COR-L47 (cell line): ENCODE data around the gene RPL6.

Experiments used
- DNase-seq: peaks from one replicate; lab custom pipeline; 2025; lab: John Stamatoyannopoulos, UW

The RPL6 gene

DNA sequence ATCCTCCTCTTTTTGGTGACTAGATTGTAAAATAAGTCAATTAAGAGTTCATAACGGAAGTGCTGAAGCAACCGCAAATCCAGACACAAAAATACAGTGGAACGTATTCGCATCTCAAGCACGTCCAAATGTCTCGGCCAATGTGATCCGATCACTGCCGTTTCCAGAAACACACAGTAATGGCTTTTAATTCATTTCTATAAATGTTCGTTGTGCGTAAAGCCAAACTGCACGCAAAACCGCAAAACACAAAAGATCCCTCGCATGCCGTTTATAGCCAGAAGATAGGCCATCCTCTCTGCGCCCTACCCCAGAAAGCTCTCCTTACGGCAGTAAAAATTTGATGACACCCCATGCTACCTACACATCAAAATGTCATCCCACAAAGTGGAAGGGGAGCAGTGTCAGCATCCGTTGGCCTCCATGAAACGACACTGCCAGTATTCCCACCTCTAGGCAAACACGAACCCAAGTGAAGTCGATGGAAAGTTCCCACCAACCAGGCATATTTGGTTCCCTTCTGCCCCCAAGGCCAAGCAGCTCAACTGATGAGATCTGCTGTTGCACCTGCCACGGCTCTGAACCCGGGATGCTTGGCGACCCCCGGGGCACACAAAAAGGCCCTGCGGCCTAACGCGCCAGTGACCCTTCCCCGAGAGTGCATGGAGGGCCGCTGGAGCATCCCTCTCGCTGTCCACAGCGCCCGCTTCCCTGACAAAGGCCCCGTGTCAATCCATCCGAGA is 28.6 kb downstream of the RPL6 start:
- no peak for DNase-seq

DNA sequence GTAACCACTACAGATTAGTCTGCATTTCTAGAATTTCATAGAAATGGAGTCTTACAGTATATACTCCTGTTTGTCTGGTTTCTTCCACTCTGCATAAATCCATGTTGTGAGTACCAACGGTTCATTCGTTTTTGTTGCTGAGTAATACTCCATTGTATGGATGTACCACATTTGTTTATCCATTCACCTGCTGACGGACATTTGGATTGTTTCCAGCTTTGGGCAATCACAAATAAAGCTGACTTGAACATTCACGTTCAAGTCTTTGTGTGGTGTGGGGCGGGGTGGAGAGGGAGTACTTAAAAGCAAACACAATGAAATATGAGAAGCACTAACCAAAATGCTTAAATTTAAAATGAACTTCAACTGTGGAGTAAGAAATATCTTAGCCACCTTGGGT is 34.3 kb downstream of the RPL6 start:
- no peak for DNase-seq

DNA sequence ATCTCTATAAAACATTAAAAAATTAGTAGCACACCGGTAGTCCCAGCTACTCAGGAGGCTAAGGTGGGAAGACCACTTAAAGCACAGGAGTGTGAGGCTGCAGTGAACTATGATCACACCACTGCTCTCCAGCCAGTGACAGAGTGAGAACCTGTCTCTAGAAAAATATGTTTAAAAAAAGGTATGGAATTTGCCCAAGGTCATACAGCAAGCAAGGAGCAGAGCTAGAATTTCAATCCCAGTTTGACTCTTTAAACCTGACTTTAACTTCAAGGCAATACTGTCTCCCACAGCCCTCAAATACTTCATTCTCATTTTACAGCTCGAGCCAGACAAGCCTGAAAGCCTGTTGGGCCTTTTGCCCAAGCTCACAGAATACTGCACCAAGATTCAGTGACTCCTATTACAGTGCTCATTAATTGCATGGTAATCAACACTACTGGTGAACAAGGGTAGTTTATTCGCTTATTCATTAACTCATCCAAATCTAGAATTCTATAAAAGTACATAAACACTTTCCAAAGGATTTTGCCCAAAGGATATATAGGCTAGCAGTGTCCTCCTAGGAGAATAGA is 35.2 kb downstream of the RPL6 start:
- DNase-seq: no peak

DNA sequence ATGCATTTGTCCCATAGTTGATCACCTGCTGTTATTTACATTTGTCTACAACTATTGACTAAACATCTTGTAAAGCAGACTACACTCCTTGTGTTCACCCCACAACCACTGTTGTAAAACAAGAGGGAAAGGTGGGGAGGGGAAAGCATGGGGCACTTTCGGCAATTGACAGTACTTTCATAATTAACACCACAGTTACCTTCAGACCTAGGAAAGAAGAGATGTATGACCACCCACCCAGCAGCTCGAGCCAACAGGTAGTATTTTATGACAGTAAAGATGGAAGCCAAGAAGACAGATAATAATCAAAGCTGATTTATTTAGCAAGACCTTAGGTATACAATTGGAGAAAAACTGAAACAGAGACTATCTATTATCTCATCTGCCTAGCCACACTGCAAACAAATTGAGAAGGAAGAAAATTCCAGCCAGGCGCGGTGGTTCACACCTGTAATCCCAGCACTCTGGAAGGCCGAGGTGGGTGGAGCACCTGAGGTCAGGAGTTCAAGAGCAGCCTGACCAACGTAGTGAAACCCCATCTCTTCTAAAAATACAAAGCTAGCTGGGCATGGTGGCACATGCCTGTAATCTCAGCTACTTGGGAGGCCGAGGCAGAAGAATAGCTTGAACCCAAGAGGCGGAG is 38.4 kb downstream of the RPL6 start:
- no peak for DNase-seq

DNA sequence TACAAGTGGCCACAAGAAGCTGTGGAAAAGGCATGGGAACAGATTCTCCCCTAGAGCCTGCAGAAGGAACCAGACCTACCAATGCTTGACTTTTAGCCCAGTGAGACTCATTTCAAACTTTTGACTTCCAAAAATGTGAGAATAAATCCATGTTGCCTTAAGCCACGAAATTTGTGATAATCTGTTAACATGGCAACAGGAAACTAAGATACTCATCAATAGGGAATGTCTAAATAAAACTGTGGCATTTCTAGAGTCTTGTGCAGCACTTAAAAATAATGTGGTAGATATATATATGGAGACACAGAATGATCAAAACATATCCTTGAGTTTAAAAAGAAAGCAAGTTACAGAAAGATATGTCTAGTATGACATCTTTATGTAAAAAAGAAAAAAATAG is 39.2 kb downstream of the RPL6 start:
- no peak for DNase-seq

DNA sequence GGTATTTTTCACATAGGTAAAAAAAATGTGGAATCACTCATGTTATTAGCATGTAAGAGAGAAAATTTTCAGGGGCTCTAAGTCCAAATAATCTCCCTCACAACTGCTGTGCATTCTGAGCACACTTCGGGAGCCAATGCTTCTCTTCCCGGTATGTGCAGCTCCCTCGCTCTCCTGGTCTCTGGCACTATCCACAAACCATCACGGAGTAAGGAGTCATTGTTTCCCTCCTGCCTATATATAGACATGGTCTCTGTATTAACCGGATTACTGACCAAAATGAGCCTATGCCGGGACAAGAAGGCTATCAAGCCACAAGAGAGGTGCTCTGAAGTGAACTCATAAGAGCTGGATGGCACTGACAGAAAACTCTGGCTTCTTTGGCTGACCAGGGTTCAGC is 40.5 kb downstream of the RPL6 start:
- no peak for DNase-seq

DNA sequence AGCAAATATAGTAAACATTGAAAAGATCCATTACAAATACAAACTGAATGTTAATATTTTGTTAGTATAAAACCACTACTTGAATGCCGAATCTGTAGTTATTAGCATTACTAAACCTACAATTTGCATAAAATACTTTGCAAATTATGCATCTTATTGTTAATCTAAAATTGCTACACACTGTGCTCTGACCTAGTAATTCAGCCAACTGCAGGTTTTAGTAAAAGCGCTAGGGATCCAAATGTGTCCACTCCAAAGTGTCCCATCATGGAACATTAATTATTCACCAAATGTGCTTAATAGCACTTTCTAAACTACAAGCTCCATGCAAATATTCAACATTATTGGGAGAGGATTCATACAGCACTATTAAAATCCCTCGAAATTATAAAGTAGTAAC is 41.4 kb downstream of the RPL6 start:
- no peak for DNase-seq

DNA sequence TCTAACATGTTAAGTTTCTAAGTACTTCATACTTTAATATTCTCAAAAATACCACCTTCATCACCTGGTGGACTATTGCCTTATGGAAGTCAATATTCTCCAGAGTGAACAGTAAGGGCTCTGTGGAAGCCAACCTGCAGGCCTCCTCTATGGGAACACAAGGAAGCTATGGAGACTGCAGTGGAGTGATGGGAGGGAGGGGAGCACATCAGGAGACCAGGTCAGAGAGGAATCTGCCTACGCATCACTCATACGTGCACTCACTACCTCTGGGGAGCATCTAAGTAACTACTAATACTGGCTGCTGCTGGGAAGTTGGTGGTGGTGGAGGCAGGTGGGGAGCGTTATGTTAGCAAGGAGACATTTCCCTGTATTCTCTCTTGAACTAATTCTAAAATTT is 47.1 kb downstream of the RPL6 start:
- DNase-seq: no peak

DNA sequence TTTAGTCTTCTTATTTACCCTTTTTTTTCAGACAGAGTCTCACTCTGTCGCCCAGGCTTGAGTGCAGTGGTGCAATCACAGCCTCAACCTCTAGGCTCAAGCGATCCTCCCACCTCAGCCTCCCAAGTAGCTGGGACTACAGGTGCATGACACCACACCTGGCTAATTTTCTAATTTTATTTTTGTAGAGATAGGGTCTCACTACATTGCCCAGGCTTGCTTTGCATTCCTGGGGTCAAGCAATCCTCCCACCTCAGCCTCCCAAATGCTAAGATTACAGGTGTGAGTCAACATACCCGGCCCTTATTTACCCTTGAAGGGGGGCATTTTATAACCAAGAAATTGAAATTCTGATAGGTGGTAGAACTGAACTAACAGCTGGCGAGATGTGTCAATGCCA is 48.1 kb downstream of the RPL6 start:
- no peak for DNase-seq

DNA sequence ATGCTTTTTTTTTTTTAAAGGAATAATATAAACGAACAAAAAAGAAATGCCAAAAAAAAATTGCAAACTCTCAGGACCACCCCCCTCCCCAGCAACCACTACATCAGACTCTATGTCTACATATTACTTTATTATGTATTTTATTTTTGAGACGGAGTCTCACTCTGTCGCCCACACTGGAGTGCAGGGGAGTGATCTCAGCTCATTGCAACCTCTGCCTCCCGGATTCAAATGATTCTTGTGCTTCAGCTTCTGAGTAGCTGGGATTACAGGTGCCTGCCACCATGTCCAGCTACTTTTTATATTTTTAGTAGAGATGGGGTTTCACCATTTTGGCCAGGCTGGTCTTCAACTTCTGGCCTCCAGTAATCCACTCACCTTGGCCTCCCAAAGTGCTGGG is 50.1 kb downstream of the RPL6 start:
- no peak for DNase-seq

DNA sequence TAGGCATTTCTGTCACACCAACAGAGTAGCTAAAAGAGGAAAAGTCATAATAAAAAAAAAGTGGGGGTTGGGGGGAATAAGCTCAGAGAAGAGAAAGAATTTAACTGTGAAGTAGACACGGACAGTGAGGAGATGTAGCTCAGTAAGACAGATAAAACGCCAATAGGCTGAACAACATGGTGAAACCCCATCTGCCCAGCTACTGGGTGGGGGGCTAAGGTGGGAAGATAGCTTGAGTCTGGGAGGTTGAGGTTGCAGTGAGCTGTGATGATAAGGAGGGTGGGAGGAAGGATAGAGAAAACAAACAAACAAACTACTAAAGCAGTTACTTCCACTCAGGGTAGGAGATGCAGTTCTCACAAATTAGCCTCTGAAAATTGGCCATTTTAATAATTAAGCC is 52.2 kb downstream of the RPL6 start:
- no peak for DNase-seq
